NCI-H446 (cell line): ENCODE data around the gene GRIFIN.

Experiments used
- DNase-seq, 2 experiments: peaks; one replicate each; lab custom pipeline; 2025; lab: John Stamatoyannopoulos, UW

GRIFIN gene

GRCh38 chr7:2512713-2513112 lies 36.5 kb upstream of the GRIFIN start:
- no peak for DNase-seq

GRCh38 chr7:2512179-2512661 lies 36.0 kb upstream of the GRIFIN start:
- no peak for DNase-seq

GRCh38 chr7:2511769-2512168 lies 35.6 kb upstream of the GRIFIN start:
- DNase-seq = no peak

- no peak for DNase-seq
These were observed 34.9 kb upstream of the GRIFIN start for GRCh38 chr7:2510909-2511768.

GRCh38 chr7:2510130-2510776 lies 34.1 kb upstream of the GRIFIN start:
- DNase-seq = no peak

GRCh38 chr7:2509298-2509906 lies 33.2 kb upstream of the GRIFIN start:
- DNase-seq = no peak

GRCh38 chr7:2508327-2509215 lies 32.4 kb upstream of the GRIFIN start:
- no peak for DNase-seq

GRCh38 chr7:2507917-2508306 lies 31.7 kb upstream of the GRIFIN start:
- DNase-seq = no peak

GRCh38 chr7:2507208-2507916 lies 31.2 kb upstream of the GRIFIN start:
- DNase-seq = no peak

GRCh38 chr7:2505401-2505800 lies 29.2 kb upstream of the GRIFIN start:
- DNase-seq = no peak

- DNase-seq = no peak
These were observed 28.7 kb upstream of the GRIFIN start for GRCh38 chr7:2504889-2505375.

- DNase-seq = no peak
These were observed 28.1 kb upstream of the GRIFIN start for GRCh38 chr7:2504128-2504888.

- no peak for DNase-seq
These were observed 27.1 kb upstream of the GRIFIN start for GRCh38 chr7:2503056-2503941.

- no peak for DNase-seq
These were observed 26.4 kb upstream of the GRIFIN start for GRCh38 chr7:2502647-2502966.

GRCh38 chr7:2501947-2502646 lies 25.9 kb upstream of the GRIFIN start:
- no peak for DNase-seq

GRCh38 chr7:2500701-2501100 lies 24.5 kb upstream of the GRIFIN start:
- no peak for DNase-seq

GRCh38 chr7:2499719-2500430 lies 23.7 kb upstream of the GRIFIN start:
- DNase-seq = no peak

GRCh38 chr7:2499181-2499580 lies 23.0 kb upstream of the GRIFIN start:
- no peak for DNase-seq
